Stimulated activated CD4-positive, alpha-beta T cell treated with anti-CD3 and anti-CD28 coated beads, Interleukin-12 subunit alpha, Interleukin-12 subunit beta, amount 100 ng/mL, for 48 hours (primary cell): ENCODE measurements around the gene TSFM.

Experiments used
- DNase-seq, 3 donors: peaks; one replicate each; pipeline ENCODE4 v3.0.0-alpha.2; 2020; ENCODE audit warnings: low read depth in 2 of 3, low spot score in 1 of 3

TSFM gene

GRCh38 chr12:57779736-57780135, 2.9 kb upstream of the TSFM start:
- no peak for DNase-seq

GRCh38 chr12:57780284-57780897, 2.2 kb upstream of the TSFM start:
- no peak for DNase-seq

GRCh38 chr12:57781244-57781643, 1.3 kb upstream of the TSFM start:
- no peak for DNase-seq

- no peak for DNase-seq
Observed at GRCh38 chr12:57781801-57782200, 786 bp upstream of the TSFM start.

- no peak for DNase-seq
Observed at GRCh38 chr12:57782243-57782607, 362 bp upstream of the TSFM start.

GRCh38 chr12:57783466-57783801, 847 bp downstream of the TSFM start:
- no peak for DNase-seq

GRCh38 chr12:57783861-57784260, 1.3 kb downstream of the TSFM start:
- DNase-seq = no peak

GRCh38 chr12:57793920-57794319, 11.3 kb downstream of the TSFM start:
- no peak for DNase-seq

- no peak for DNase-seq
Observed at GRCh38 chr12:57795354-57795753, 12.8 kb downstream of the TSFM start.

- no peak for DNase-seq
Observed at GRCh38 chr12:57796996-57797395, 14.4 kb downstream of the TSFM start.

GRCh38 chr12:57797933-57798332, 15.3 kb downstream of the TSFM start:
- no peak for DNase-seq

GRCh38 chr12:57800965-57801364, 18.4 kb downstream of the TSFM start:
- no peak for DNase-seq

GRCh38 chr12:57802607-57803006, 20.0 kb downstream of the TSFM start:
- no peak for DNase-seq

- DNase-seq = peak in 2 of 3 donors; percentile 9 to 21
Observed at GRCh38 chr12:57803319-57803893, 20.8 kb downstream of the TSFM start.

- no peak for DNase-seq
Observed at GRCh38 chr12:57806677-57807076, 24.1 kb downstream of the TSFM start.

GRCh38 chr12:57807285-57807684, 24.7 kb downstream of the TSFM start:
- DNase-seq = no peak

GRCh38 chr12:57808351-57808750, 25.8 kb downstream of the TSFM start:
- DNase-seq = no peak

- no peak for DNase-seq
Observed at GRCh38 chr12:57809425-57809824, 26.8 kb downstream of the TSFM start.

GRCh38 chr12:57810450-57810849, 27.9 kb downstream of the TSFM start:
- DNase-seq = no peak

GRCh38 chr12:57811028-57811755, 28.6 kb downstream of the TSFM start:
- no peak for DNase-seq

- DNase-seq = no peak
Observed at GRCh38 chr12:57813111-57813970, 30.8 kb downstream of the TSFM start.
